HepG2 (cell line): ENCODE results near the gene ETFA. TPM values are rescaled to one million over a fixed set of nuclear protein-coding genes. Genes with fewer than 3 reads are reported as not detected.
A peak's percentile ranks its signal among the peaks of the same experiment; 100 is the strongest.

Source experiments
- ATF2 ChIP-seq: sonication (generic); formaldehyde crosslinking; IDR thresholded peaks from 2 replicates; pipeline ENCODE4 v1.4.0; 2020; ENCODE audit warnings: missing genetic modification reagents
- BHLHE40 ChIP-seq: IDR thresholded peaks from 2 replicates; pipeline ENCODE4 v1.6.1; 2011; ENCODE audit warnings: low read length, improper control_type of control experiment
- IKZF4 ChIP-seq: sonication (generic); formaldehyde crosslinking; IDR thresholded peaks from 2 replicates; pipeline ENCODE4 v1.5.1; 2020; ENCODE audit warnings: borderline replicate concordance, mild to moderate bottlenecking, low read depth, missing genetic modification reagents; ENCODE audit errors: not compliant biosample characterization
- MEIS1 ChIP-seq: sonication (generic); formaldehyde crosslinking; IDR thresholded peaks from 2 replicates; pipeline ENCODE4 v1.9.0; 2021; ENCODE audit warnings: mild to moderate bottlenecking, missing genetic modification reagents, moderate library complexity, borderline replicate concordance
- PHF21A ChIP-seq: sonication (generic); formaldehyde crosslinking; IDR thresholded peaks from 2 replicates; pipeline ENCODE4 v1.5.0; 2020; ENCODE audit warnings: mild to moderate bottlenecking, missing genetic modification reagents
- RFXANK ChIP-seq: IDR thresholded peaks from 2 replicates; pipeline ENCODE4 v1.6.1; 2016
- SALL2 ChIP-seq: sonication (generic); formaldehyde crosslinking; IDR thresholded peaks from 2 replicates; pipeline ENCODE4 v1.8.1; 2023; ENCODE audit warnings: mild to moderate bottlenecking, missing genetic modification reagents, inconsistent platforms
- SMYD3 ChIP-seq: sonication (generic); formaldehyde crosslinking; IDR thresholded peaks from 2 replicates; pipeline ENCODE4 v1.8.1; 2023; ENCODE audit warnings: mild to moderate bottlenecking, missing genetic modification reagents
- SPEN ChIP-seq: sonication (generic); formaldehyde crosslinking; IDR thresholded peaks from 2 replicates; pipeline ENCODE4 v1.5.1; 2020; ENCODE audit warnings: low read depth, mild to moderate bottlenecking, missing genetic modification reagents
- ZNF7 ChIP-seq: IDR thresholded peaks from 2 replicates; pipeline ENCODE4 v1.6.1; 2016; ENCODE audit warnings: missing biosample characterization, missing genetic modification reagents
- ZNF749 ChIP-seq: sonication (generic); formaldehyde crosslinking; IDR thresholded peaks from 2 replicates; pipeline ENCODE4 v1.8.0; 2022; ENCODE audit warnings: mild to moderate bottlenecking, missing genetic modification reagents, moderate library complexity, borderline replicate concordance
- polyA plus RNA-seq, 8 experiments: library from polyadenylated mRNA; depleted of rRNA in 3 of 8; stranded (reverse) in 7 of 8; unstranded in 1 of 8; fragments of >200 nt; fragmentation: Illumina TruSeq in 4 of 8; extraction: Trizol in 4 of 8; gene quantifications; 2 replicates each; pipeline versions ENCODE4 v1.2.1 to v1.2.3, GENCODE V29; 2011 to 2016; ENCODE audit warnings: low read depth in 4 of 8, missing spikeins in 1 of 8, mixed read lengths in 1 of 8; ENCODE audit not compliant: insufficient read depth in 1 of 8
- total RNA-seq, 5 experiments: library from RNA; depleted of rRNA; stranded (reverse); fragments of >200 nt; fragmentation: Illumina TruSeq; extraction: Trizol; gene quantifications; 2 replicates each; pipeline ENCODE4 v1.2.3, GENCODE V29; 2016; ENCODE audit warnings: low read depth in 1 of 5
- TF ChIP-seq, protein P1 (sequence below): sonication (generic); formaldehyde crosslinking; IDR thresholded peaks from 2 replicates; pipeline ENCODE4 v1.4.0; 2020; ENCODE audit warnings: missing genetic modification reagents, borderline replicate concordance
- TF ChIP-seq, protein P2 (sequence below): IDR thresholded peaks from 2 replicates; pipeline ENCODE4 v1.6.1; 2016; ENCODE audit warnings: low read depth, missing genetic modification reagents, missing compliant biosample characterization
- TF ChIP-seq, protein P3 (sequence below): sonication (generic); formaldehyde crosslinking; IDR thresholded peaks from 2 replicates; pipeline ENCODE4 v1.4.0; 2020; ENCODE audit warnings: missing genetic modification reagents

Gene ETFA
- total and polyA plus RNA-seq, 2 of the 13 experiments (the other 11 are each of a cell fraction or from before 2014, with no cell fraction given) = 291 to 396 TPM

- TF ChIP-seq, protein P1, sequence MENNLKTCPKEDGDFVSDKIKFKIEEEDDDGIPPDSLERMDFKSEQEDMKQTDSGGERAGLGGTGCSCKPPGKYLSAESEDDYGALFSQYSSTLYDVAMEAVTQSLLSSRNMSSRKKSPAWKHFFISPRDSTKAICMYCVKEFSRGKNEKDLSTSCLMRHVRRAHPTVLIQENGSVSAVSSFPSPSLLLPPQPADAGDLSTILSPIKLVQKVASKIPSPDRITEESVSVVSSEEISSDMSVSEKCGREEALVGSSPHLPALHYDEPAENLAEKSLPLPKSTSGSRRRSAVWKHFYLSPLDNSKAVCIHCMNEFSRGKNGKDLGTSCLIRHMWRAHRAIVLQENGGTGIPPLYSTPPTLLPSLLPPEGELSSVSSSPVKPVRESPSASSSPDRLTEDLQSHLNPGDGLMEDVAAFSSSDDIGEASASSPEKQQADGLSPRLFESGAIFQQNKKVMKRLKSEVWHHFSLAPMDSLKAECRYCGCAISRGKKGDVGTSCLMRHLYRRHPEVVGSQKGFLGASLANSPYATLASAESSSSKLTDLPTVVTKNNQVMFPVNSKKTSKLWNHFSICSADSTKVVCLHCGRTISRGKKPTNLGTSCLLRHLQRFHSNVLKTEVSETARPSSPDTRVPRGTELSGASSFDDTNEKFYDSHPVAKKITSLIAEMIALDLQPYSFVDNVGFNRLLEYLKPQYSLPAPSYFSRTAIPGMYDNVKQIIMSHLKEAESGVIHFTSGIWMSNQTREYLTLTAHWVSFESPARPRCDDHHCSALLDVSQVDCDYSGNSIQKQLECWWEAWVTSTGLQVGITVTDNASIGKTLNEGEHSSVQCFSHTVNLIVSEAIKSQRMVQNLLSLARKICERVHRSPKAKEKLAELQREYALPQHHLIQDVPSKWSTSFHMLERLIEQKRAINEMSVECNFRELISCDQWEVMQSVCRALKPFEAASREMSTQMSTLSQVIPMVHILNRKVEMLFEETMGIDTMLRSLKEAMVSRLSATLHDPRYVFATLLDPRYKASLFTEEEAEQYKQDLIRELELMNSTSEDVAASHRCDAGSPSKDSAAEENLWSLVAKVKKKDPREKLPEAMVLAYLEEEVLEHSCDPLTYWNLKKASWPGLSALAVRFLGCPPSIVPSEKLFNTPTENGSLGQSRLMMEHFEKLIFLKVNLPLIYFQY (CRISPR knock-in tag) = peak; percentile 56; the same call in 1 of the 2 replicates
- TF ChIP-seq MEIS1 (CRISPR knock-in tag) = no peak
- peak; percentile 37; the same call in 1 of the 2 replicates for TF ChIP-seq SPEN (CRISPR knock-in tag)
- TF ChIP-seq, protein P2, sequence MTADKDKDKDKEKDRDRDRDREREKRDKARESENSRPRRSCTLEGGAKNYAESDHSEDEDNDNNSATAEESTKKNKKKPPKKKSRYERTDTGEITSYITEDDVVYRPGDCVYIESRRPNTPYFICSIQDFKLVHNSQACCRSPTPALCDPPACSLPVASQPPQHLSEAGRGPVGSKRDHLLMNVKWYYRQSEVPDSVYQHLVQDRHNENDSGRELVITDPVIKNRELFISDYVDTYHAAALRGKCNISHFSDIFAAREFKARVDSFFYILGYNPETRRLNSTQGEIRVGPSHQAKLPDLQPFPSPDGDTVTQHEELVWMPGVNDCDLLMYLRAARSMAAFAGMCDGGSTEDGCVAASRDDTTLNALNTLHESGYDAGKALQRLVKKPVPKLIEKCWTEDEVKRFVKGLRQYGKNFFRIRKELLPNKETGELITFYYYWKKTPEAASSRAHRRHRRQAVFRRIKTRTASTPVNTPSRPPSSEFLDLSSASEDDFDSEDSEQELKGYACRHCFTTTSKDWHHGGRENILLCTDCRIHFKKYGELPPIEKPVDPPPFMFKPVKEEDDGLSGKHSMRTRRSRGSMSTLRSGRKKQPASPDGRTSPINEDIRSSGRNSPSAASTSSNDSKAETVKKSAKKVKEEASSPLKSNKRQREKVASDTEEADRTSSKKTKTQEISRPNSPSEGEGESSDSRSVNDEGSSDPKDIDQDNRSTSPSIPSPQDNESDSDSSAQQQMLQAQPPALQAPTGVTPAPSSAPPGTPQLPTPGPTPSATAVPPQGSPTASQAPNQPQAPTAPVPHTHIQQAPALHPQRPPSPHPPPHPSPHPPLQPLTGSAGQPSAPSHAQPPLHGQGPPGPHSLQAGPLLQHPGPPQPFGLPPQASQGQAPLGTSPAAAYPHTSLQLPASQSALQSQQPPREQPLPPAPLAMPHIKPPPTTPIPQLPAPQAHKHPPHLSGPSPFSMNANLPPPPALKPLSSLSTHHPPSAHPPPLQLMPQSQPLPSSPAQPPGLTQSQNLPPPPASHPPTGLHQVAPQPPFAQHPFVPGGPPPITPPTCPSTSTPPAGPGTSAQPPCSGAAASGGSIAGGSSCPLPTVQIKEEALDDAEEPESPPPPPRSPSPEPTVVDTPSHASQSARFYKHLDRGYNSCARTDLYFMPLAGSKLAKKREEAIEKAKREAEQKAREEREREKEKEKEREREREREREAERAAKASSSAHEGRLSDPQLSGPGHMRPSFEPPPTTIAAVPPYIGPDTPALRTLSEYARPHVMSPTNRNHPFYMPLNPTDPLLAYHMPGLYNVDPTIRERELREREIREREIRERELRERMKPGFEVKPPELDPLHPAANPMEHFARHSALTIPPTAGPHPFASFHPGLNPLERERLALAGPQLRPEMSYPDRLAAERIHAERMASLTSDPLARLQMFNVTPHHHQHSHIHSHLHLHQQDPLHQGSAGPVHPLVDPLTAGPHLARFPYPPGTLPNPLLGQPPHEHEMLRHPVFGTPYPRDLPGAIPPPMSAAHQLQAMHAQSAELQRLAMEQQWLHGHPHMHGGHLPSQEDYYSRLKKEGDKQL (CRISPR knock-in tag) = 0 out of 2 replicates have a peak, but pooled peaks have one; percentile 21
- TF ChIP-seq SALL2 (CRISPR knock-in tag) = 0 out of 2 replicates have a peak, but pooled peaks have one; percentile 4
- TF ChIP-seq BHLHE40 = no peak
- TF ChIP-seq, protein P3, sequence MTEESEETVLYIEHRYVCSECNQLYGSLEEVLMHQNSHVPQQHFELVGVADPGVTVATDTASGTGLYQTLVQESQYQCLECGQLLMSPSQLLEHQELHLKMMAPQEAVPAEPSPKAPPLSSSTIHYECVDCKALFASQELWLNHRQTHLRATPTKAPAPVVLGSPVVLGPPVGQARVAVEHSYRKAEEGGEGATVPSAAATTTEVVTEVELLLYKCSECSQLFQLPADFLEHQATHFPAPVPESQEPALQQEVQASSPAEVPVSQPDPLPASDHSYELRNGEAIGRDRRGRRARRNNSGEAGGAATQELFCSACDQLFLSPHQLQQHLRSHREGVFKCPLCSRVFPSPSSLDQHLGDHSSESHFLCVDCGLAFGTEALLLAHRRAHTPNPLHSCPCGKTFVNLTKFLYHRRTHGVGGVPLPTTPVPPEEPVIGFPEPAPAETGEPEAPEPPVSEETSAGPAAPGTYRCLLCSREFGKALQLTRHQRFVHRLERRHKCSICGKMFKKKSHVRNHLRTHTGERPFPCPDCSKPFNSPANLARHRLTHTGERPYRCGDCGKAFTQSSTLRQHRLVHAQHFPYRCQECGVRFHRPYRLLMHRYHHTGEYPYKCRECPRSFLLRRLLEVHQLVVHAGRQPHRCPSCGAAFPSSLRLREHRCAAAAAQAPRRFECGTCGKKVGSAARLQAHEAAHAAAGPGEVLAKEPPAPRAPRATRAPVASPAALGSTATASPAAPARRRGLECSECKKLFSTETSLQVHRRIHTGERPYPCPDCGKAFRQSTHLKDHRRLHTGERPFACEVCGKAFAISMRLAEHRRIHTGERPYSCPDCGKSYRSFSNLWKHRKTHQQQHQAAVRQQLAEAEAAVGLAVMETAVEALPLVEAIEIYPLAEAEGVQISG = peak; percentile 28; the same call in 1 of the 2 replicates
- TF ChIP-seq SMYD3 = no peak
- TF ChIP-seq ZNF7 (CRISPR knock-in tag) = no peak
- TF ChIP-seq IKZF4 (CRISPR knock-in tag) = no peak
- TF ChIP-seq ZNF749 (CRISPR knock-in tag) = peak; percentile 34; the same call in 1 of the 2 replicates
- peak; percentile 44; the same call in 1 of the 2 replicates for TF ChIP-seq RFXANK (CRISPR knock-in tag)
- peak; percentile 70; the same call in 1 of the 2 replicates for TF ChIP-seq ATF2 (CRISPR knock-in tag)
- TF ChIP-seq PHF21A (CRISPR knock-in tag) = peak; percentile 65; the same call in 1 of the 2 replicates
Observed at GRCh38 chr15:76333720-76334437, 22.6 kb upstream of the ETFA start (continued).
